GM19324 (cell line): ENCODE measurements around the gene GPR4.

Experiments
- ATAC-seq: cut with Tn5 transposase; IDR thresholded peaks from one replicate; pipeline ENCODE4 v1.9.1; 2021; ENCODE audit warnings: mild to moderate bottlenecking, moderate library complexity; ENCODE audit not compliant: unreplicated experiment, low FRiP score

The GPR4 gene

GRCh38 chr19:45590300-45591003, 11.6 kb downstream of the GPR4 start:
- ATAC-seq = no peak

- no peak for ATAC-seq
These were observed 12.2 kb downstream of the GPR4 start for GRCh38 chr19:45589768-45590167.

DNA sequence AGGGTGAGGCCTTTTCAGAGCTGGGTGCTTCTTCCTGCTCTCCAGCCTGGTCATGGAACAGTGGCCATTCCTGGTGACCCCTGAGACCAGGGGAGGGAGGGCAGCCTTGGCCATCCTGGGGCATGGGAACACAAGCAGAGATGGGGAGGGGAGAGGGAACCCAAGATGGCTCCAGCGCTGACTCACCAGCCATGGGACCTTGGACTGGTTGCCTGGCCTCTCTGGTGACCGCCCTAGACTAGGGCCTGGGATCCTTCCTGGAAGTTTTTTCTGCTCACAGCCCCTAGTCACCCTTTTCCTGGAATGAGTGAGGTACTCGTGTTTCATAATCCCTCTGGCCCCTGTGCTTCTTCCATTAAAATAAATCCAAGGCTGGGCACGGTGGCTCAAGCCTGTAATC, 14.1 kb downstream of the GPR4 start:
- no peak for ATAC-seq

- no peak for ATAC-seq
These were observed 16.8 kb downstream of the GPR4 start for GRCh38 chr19:45585158-45585577.

GRCh38 chr19:45584332-45585157, 17.5 kb downstream of the GPR4 start, which contains the start of gene OPA3:
OPA3 (minus strand) TSS chr19:45584802; CDS start chr19:45584764, 38 bp downstream.
- ATAC-seq = peak; percentile 95

DNA sequence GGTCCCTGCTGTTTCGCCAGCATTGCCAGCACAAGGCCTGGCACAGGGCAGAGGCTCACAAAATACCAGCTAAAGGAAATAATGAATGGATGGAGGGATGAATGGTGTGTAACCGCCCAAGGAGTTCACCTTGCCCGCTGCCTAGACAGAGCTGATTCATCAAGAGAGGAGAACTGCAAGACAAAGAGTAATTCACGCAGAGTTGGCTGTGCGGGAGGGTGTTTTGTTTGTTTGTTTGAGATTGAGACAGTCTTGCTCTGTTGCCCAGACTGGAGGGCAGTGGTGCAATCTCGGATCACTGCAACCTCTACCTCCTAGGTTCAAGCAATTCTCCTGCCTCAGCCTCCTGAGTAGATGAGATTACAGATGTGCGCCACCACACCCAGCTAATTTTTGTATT, 20.4 kb downstream of the GPR4 start:
- ATAC-seq = no peak

- ATAC-seq = no peak
These were observed 23.2 kb downstream of the GPR4 start for GRCh38 chr19:45578861-45579260.

- no peak for ATAC-seq
These were observed 24.7 kb downstream of the GPR4 start for GRCh38 chr19:45577111-45577905.

- ATAC-seq = no peak
These were observed 25.3 kb downstream of the GPR4 start for GRCh38 chr19:45576682-45577081.

- ATAC-seq = no peak
These were observed 26.8 kb downstream of the GPR4 start for GRCh38 chr19:45575216-45575615.

GRCh38 chr19:45574526-45574925, 27.5 kb downstream of the GPR4 start:
- ATAC-seq = no peak

DNA sequence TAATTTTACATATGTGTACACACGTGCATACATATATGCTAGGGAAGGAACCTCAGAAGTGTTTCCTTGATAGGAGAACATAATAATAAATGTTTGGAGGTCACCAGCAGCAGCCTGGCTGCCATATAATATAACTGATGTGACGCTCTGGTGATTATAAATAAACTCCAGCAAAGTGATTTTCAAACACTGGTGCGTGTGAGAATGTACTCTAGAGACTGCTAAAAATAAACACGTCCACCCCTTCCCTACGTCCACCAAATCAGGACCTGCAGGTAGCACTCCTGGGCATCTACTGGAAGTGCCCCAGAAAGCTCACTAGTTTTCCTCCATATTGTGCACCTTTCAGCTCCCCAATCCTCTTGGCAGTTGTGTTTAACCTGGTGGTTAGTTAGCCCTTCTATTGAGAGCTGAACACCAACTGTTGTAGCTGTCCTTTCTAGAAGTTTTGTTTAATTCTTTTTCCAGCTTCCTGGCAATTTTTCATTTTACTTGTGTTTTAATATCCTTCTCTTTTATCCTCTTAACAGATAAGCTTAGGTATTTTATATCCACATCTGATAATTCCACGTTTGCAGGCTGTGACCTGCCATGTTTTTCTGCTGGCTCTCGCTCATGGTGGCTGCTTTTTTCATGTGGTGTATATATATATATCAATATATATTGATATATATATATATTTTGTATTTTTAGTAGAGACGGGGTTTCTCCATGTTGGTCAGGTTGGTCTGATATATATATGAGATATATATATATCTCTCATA, 30.4 kb downstream of the GPR4 start:
- no peak for ATAC-seq

GRCh38 chr19:45569619-45570421, 32.2 kb downstream of the GPR4 start:
- ATAC-seq = no peak

- no peak for ATAC-seq
These were observed 33.3 kb downstream of the GPR4 start for GRCh38 chr19:45568732-45569131.

DNA sequence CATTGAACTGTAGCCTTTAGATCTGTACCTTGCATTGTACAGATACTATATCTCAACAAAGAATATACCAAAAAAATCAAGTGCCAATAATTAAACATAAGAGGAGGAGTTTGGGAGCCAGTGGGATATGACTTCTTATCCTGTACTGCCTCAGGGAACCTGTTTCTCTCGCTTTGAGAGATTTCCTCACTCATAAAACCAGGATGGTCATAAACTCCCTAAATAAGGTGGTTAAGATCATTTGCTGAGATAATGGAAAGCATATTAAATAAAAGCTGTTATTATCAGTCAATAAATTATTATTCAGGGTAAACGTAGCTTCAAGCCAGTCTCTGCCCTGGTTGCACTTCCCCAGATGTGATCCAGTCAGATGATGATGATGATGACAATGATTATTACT, 34.4 kb downstream of the GPR4 start:
- ATAC-seq = no peak

GRCh38 chr19:45564131-45564780, 37.8 kb downstream of the GPR4 start:
- ATAC-seq = no peak

- ATAC-seq = no peak
These were observed 41.3 kb downstream of the GPR4 start for GRCh38 chr19:45560686-45561085.

GRCh38 chr19:45560038-45560437, 42.0 kb downstream of the GPR4 start:
- no peak for ATAC-seq

DNA sequence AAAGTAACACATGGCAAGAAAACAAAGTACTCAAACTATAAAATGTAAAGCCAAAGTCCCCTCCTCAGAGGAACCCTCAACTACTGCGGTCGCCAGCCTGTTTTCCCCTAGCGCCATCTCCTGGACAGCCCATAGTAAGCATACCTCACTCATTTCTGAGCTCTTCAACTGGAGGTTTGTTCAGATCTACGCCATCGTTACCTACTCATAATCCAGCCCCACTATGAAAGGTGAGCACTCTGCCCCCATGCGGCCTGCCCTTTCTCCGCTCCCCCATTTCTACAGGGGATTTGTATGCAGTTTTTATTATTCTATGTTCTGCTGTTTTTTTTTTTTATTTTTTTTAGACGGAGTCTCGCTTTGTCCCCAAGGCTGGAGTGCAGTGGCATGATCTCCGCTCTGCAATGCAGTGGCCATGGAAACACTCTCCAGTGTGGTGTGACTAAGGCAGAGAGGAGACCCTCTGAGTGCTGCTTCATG, 43.6 kb downstream of the GPR4 start:
- ATAC-seq = no peak
